Ovary (tissue), 3 donors: ENCODE data around the gene SLC30A2.

ENCODE experiments used
- CTCF ChIP-seq, 3 donors: fragments of 450-650 bp in 2 of 3; fragments of 200-600 bp in 1 of 3; IDR thresholded peaks; one replicate each; pipeline versions ENCODE4 v1.5.1 to v1.8.0; 2016 to 2022; ENCODE audit warnings: antibody characterized with exemption in 3 of 3, mild to moderate bottlenecking in 1 of 3
- EP300 ChIP-seq: sonication (generic); formaldehyde crosslinking; IDR thresholded peaks from one replicate; pipeline ENCODE4 v1.6.1; 2017; ENCODE audit warnings: antibody characterized with exemption
- POLR2A ChIP-seq: fragments of 450-650 bp; IDR thresholded peaks from one replicate; pipeline ENCODE4 v1.6.1; 2017; ENCODE audit warnings: antibody characterized with exemption, mild to moderate bottlenecking, moderate library complexity
- donor health status: DM: no; HTN: no; CAD: no.

DNA sequence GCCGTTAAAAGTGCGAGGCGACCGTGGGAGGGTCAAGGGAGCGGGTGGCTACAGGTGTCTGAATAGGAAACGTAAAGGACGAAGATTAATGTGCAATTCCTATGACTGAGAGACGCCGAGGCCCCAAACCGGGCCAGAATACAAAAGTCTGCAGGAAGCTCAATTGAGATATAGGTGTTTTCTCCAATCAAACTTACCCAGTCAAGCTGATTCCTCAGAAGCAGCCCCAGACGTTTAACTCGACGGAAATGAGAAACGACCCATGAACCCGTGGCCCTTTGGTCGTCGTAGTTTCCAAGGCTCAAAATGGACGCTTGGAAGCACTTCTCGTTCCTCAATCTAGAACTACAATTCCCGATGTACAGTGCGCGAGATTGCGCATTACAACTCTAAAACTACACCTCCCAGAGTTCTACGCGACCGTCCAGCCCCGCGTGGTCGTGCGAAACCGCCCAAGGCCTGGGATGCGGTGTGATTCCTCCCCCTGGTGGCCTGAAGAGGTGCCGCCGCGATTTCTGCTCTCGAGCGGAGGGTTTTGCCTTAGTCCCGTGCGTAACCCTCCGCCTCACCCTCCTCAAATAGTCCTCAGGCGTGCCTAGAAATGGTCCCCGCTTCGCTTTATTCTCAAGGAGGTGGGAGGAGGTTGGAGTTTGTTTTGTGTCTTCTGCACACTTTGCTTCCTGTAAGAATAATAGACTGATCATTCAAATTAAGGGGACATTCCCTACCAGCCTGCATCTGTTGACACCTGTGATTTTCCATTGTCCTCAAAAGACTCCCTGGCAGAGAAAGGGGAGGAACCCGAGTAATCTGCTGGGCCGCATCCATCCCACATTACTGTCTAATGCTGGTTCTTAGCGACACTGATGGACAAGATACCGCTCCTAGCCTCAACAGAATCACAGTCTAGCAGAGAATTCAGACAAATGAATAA lies 47.8 kb downstream of the SLC30A2 start, which contains the start of gene PAFAH2:
- TF ChIP-seq POLR2A (peak; percentile 37), EP300 (no peak), CTCF (IDR thresholded peaks at IDR 0.05) (peak; percentile 99)
